HEK293 (cell line): ENCODE results near the gene NKG7.
A peak's percentile ranks its signal among the peaks of the same experiment; 100 is the strongest.

Experiments
- CTCF ChIA-PET: fragments of 350-600 bp; formaldehyde crosslinking; extraction: SDS; loops from one replicate; lab custom pipeline; 2021; ENCODE audit warnings: antibody characterized with exemption; lab: Yijun Ruan, JAX
- POLR2A ChIA-PET: fragments of 300-600 bp; formaldehyde crosslinking; extraction: SDS; loops from one replicate; lab custom pipeline; 2020; ENCODE audit warnings: antibody characterized with exemption, inconsistent platforms; lab: Yijun Ruan, JAX
- H3K27ac ChIP-seq: fragments of 200-500 bp; sonication (Bioruptor generic); 2 replicates; pipeline ENCODE4 v1.5.1; 2014; ENCODE audit warnings: low read depth, low read length, control low read depth, inconsistent platforms; ENCODE audit errors: extremely low read depth
- H3K36me3 ChIP-seq, 2 experiments: fragments of 200-500 bp in 1 of 2; sonication (Bioruptor generic) in 1 of 2; 1 replicate in 1 of 2; 2 replicates in 1 of 2; pipeline ENCODE4 v1.5.1; 2014 to 2017; ENCODE audit warnings: inconsistent platforms in 2 of 2, low read length in 2 of 2; ENCODE audit not compliant: control insufficient read depth in 2 of 2, insufficient read depth in 1 of 2
- H3K4me1 ChIP-seq: fragments of 200-500 bp; sonication (Bioruptor generic); 2 replicates; pipeline ENCODE4 v1.5.1; 2014; ENCODE audit warnings: mild to moderate bottlenecking, low read length, inconsistent platforms; ENCODE audit not compliant: control insufficient read depth, insufficient read depth
- H3K4me3 ChIP-seq: 2 replicates; pipeline ENCODE4 v1.5.1; 2011; ENCODE audit warnings: low read depth, mild to moderate bottlenecking, control low read depth, low read length, moderate library complexity
- H3K9me3 ChIP-seq: fragments of 200-500 bp; sonication (Bioruptor generic); 2 replicates; pipeline ENCODE4 v1.5.1; 2014; ENCODE audit warnings: low read depth, low read length, inconsistent platforms; ENCODE audit not compliant: control insufficient read depth, insufficient read depth
- GLIS1 ChIP-seq: fragments of 450-650 bp; formaldehyde crosslinking; IDR thresholded peaks from 2 replicates; pipeline ENCODE4 v1.5.1; 2016; ENCODE audit warnings: missing biosample characterization, missing genetic modification characterization
- HOXC10 ChIP-seq: sonication (generic); formaldehyde crosslinking; IDR thresholded peaks from 2 replicates; pipeline ENCODE4 v1.8.1; 2023; ENCODE audit warnings: mild to moderate bottlenecking, missing genetic modification reagents
- KLF8 ChIP-seq: fragments of 450-650 bp; formaldehyde crosslinking; IDR thresholded peaks from 2 replicates; pipeline ENCODE4 v1.5.1; 2016; ENCODE audit warnings: missing biosample characterization, missing genetic modification characterization
- KLF9 ChIP-seq: fragments of 450-650 bp; formaldehyde crosslinking; IDR thresholded peaks from 2 replicates; pipeline ENCODE4 v1.5.1; 2016; ENCODE audit warnings: missing biosample characterization, missing genetic modification characterization, low read depth
- ZBTB1 ChIP-seq: fragments of 450-650 bp; formaldehyde crosslinking; IDR thresholded peaks from 2 replicates; pipeline ENCODE4 v1.5.1; 2016; ENCODE audit warnings: missing biosample characterization, missing genetic modification characterization
- ZBTB20 ChIP-seq: fragments of 450-650 bp; formaldehyde crosslinking; IDR thresholded peaks from 2 replicates; pipeline ENCODE4 v1.5.1; 2016; ENCODE audit warnings: missing biosample characterization, missing genetic modification characterization
- ZBTB48 ChIP-seq: fragments of 450-650 bp; formaldehyde crosslinking; IDR thresholded peaks from 2 replicates; pipeline ENCODE4 v1.5.1; 2016; ENCODE audit warnings: missing biosample characterization, missing genetic modification characterization
- ZNF155 ChIP-seq: fragments of 450-650 bp; formaldehyde crosslinking; IDR thresholded peaks from 2 replicates; pipeline ENCODE4 v1.5.1; 2016; ENCODE audit warnings: missing biosample characterization, missing genetic modification characterization
- ZNF350 ChIP-seq: fragments of 450-650 bp; formaldehyde crosslinking; IDR thresholded peaks from 2 replicates; pipeline ENCODE4 v1.5.0; 2017; ENCODE audit warnings: missing biosample characterization, mild to moderate bottlenecking, missing genetic modification characterization
- ZNF354C ChIP-seq: fragments of 450-650 bp; formaldehyde crosslinking; IDR thresholded peaks from 2 replicates; pipeline ENCODE4 v1.5.1; 2016; ENCODE audit warnings: missing biosample characterization, missing genetic modification characterization, low read depth, borderline replicate concordance
- ZNF394 ChIP-seq: fragments of 450-650 bp; formaldehyde crosslinking; IDR thresholded peaks from 2 replicates; pipeline ENCODE4 v1.5.1; 2016; ENCODE audit warnings: missing biosample characterization, missing genetic modification characterization, mild to moderate bottlenecking, moderate library complexity, borderline replicate concordance
- ZNF549 ChIP-seq: fragments of 450-650 bp; IDR thresholded peaks from 2 replicates; pipeline ENCODE4 v1.5.1; 2018; ENCODE audit warnings: missing biosample characterization, missing genetic modification characterization, mild to moderate bottlenecking, inconsistent platforms, moderate library complexity
- ZNF596 ChIP-seq: fragments of 450-650 bp; IDR thresholded peaks from 2 replicates; pipeline ENCODE4 v1.5.0; 2018; ENCODE audit warnings: missing biosample characterization, mild to moderate bottlenecking, missing genetic modification characterization, moderate library complexity
- ZNF624 ChIP-seq: fragments of 450-650 bp; formaldehyde crosslinking; IDR thresholded peaks from 2 replicates; pipeline ENCODE4 v1.5.1; 2017; ENCODE audit warnings: missing biosample characterization, missing genetic modification characterization
- ZNF677 ChIP-seq: fragments of 450-650 bp; IDR thresholded peaks from 2 replicates; pipeline ENCODE4 v1.5.0; 2018; ENCODE audit warnings: missing biosample characterization, mild to moderate bottlenecking, missing genetic modification characterization, moderate library complexity
- ZNF777 ChIP-seq: fragments of 450-650 bp; formaldehyde crosslinking; IDR thresholded peaks from 2 replicates; pipeline ENCODE4 v1.5.1; 2017; ENCODE audit warnings: missing biosample characterization, missing genetic modification characterization, borderline replicate concordance
- ZXDB ChIP-seq: fragments of 450-650 bp; formaldehyde crosslinking; IDR thresholded peaks from 2 replicates; pipeline ENCODE4 v1.5.1; 2016; ENCODE audit warnings: missing biosample characterization, missing genetic modification characterization
- TF ChIP-seq, protein P1 (sequence below): fragments of 450-650 bp; formaldehyde crosslinking; IDR thresholded peaks from 2 replicates; pipeline ENCODE4 v1.5.1; 2016; ENCODE audit warnings: missing biosample characterization, missing genetic modification characterization
- TF ChIP-seq, protein P2 (sequence below): fragments of 450-650 bp; formaldehyde crosslinking; IDR thresholded peaks from 2 replicates; pipeline ENCODE4 v1.5.1; 2016; ENCODE audit warnings: missing biosample characterization, missing genetic modification characterization
- TF ChIP-seq, protein P3 (sequence below): fragments of 450-650 bp; formaldehyde crosslinking; conservative IDR thresholded peaks from 2 replicates; pipeline ENCODE4 v1.5.1; 2016; ENCODE audit warnings: low read depth, missing biosample characterization, missing genetic modification characterization

NKG7 gene

DNA sequence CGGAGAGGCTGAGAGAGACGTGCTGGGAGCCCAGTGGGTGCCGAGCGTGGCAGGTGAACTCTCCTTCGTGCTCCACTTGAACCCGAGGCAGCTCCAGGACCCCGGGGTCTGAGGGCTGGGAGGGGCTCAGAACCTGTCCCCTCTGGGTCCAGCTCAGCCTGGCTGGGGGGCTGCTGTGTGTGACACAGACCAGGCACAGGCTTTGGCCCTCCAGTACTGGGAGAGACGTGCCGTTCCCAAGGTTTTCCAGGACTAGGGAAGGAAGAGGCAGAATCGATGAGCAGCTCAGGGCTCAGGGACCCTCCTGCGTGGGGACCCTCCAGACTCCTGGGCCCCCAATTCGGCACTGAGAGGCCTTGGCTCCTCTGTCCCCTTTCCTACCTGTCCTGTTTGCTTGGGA is 42.7 kb upstream of the NKG7 start:
- Histone ChIP-seq H3K9me3 (no peaks in the 10 kb centered on the region), H3K36me3 (no peaks in the 10 kb centered on the region), H3K4me1 (no peaks in the 10 kb centered on the region), H3K4me3 (no peak overlapping the region), H3K27ac (no peak overlapping the region)
- ChIA-PET CTCF (interaction anchor here (0.6 to 1.0 kb wide), 2 partner anchors 25 to 76 kb away, joined by 3 read pairs; no protein-coding TSS in a partner anchor), POLR2A (no interaction called here)
- TF ChIP-seq ZNF350 (no peak), ZNF677 (tag by site-specific recombination) (no peak), ZBTB20 (tag by site-specific recombination) (no peak), ZNF549 (tag by site-specific recombination) (no peak), ZBTB1 (tag by site-specific recombination) (no peak), ZNF624 (tag by site-specific recombination) (no peak), ZNF354C (tag by site-specific recombination) (no peak), ZNF155 (no peak), ZBTB48 (tag by site-specific recombination) (no peak), ZNF777 (tag by site-specific recombination) (no peak), KLF9 (tag by site-specific recombination) (no peak)
- TF ChIP-seq, protein P1, sequence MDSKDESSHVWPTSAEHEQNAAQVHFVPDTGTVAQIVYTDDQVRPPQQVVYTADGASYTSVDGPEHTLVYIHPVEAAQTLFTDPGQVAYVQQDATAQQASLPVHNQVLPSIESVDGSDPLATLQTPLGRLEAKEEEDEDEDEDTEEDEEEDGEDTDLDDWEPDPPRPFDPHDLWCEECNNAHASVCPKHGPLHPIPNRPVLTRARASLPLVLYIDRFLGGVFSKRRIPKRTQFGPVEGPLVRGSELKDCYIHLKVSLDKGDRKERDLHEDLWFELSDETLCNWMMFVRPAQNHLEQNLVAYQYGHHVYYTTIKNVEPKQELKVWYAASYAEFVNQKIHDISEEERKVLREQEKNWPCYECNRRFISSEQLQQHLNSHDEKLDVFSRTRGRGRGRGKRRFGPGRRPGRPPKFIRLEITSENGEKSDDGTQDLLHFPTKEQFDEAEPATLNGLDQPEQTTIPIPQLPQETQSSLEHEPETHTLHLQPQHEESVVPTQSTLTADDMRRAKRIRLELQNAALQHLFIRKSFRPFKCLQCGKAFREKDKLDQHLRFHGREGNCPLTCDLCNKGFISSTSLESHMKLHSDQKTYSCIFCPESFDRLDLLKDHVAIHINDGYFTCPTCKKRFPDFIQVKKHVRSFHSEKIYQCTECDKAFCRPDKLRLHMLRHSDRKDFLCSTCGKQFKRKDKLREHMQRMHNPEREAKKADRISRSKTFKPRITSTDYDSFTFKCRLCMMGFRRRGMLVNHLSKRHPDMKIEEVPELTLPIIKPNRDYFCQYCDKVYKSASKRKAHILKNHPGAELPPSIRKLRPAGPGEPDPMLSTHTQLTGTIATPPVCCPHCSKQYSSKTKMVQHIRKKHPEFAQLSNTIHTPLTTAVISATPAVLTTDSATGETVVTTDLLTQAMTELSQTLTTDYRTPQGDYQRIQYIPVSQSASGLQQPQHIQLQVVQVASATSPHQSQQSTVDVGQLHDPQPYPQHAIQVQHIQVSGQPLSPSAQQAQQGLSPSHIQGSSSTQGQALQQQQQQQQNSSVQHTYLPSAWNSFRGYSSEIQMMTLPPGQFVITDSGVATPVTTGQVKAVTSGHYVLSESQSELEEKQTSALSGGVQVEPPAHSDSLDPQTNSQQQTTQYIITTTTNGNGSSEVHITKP: no peak
- TF ChIP-seq, protein P2, sequence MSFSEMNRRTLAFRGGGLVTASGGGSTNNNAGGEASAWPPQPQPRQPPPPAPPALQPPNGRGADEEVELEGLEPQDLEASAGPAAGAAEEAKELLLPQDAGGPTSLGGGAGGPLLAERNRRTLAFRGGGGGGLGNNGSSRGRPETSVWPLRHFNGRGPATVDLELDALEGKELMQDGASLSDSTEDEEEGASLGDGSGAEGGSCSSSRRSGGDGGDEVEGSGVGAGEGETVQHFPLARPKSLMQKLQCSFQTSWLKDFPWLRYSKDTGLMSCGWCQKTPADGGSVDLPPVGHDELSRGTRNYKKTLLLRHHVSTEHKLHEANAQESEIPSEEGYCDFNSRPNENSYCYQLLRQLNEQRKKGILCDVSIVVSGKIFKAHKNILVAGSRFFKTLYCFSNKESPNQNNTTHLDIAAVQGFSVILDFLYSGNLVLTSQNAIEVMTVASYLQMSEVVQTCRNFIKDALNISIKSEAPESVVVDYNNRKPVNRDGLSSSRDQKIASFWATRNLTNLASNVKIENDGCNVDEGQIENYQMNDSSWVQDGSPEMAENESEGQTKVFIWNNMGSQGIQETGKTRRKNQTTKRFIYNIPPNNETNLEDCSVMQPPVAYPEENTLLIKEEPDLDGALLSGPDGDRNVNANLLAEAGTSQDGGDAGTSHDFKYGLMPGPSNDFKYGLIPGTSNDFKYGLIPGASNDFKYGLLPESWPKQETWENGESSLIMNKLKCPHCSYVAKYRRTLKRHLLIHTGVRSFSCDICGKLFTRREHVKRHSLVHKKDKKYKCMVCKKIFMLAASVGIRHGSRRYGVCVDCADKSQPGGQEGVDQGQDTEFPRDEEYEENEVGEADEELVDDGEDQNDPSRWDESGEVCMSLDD (tag by site-specific recombination): no peak
- TF ChIP-seq, protein P3, sequence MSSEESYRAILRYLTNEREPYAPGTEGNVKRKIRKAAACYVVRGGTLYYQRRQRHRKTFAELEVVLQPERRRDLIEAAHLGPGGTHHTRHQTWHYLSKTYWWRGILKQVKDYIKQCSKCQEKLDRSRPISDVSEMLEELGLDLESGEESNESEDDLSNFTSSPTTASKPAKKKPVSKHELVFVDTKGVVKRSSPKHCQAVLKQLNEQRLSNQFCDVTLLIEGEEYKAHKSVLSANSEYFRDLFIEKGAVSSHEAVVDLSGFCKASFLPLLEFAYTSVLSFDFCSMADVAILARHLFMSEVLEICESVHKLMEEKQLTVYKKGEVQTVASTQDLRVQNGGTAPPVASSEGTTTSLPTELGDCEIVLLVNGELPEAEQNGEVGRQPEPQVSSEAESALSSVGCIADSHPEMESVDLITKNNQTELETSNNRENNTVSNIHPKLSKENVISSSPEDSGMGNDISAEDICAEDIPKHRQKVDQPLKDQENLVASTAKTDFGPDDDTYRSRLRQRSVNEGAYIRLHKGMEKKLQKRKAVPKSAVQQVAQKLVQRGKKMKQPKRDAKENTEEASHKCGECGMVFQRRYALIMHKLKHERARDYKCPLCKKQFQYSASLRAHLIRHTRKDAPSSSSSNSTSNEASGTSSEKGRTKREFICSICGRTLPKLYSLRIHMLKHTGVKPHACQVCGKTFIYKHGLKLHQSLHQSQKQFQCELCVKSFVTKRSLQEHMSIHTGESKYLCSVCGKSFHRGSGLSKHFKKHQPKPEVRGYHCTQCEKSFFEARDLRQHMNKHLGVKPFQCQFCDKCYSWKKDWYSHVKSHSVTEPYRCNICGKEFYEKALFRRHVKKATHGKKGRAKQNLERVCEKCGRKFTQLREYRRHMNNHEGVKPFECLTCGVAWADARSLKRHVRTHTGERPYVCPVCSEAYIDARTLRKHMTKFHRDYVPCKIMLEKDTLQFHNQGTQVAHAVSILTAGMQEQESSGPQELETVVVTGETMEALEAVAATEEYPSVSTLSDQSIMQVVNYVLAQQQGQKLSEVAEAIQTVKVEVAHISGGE (tag by site-specific recombination): no peak

DNA sequence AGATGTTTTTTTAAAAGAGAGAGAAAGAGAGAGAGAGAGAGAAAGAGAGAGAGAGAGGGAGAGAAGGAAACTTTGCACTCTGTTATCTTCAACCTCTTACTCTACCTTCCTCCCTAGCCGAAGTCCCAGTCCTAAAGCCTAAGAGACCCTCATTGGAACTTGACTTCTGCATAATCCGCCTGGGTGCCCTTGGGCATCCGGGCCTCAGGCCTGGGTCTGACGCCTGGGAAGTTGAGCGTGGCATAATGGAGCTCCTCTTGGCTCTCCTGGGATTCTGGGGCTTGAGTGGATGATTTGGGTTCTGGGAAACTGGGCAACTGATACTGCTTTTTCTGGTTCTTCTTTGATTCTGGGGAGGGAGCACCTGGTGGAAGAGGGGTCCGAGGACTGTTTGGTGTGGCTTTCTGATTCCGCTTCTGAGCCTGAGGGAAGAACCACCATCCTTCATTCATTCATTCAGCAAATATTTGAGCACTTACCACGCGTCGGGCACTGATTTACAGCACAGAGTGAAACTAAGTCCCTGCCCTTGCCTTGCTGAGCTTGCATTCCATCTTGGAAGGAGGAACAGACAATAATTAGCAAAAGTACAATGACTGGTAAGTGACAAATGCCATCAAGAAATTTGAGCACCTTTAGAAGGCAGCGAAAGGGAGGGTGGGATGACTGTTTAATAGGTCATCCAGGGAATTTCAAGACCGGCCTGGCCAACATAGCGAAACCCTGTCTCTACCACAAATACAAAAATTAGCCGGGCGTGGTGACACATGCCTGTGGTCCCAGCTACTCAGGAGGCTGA is 38.7 kb upstream of the NKG7 start:
- H3K36me3 ChIP-seq: no peaks in the 10 kb centered on the region
- no peak overlapping the region for H3K27ac ChIP-seq
- no peaks in the 10 kb centered on the region for H3K4me1 ChIP-seq
- no peak overlapping the region for H3K4me3 ChIP-seq
- TF ChIP-seq KLF8 (tag by site-specific recombination) (no peak), ZXDB (tag by site-specific recombination) (no peak), ZNF596 (tag by site-specific recombination) (peak; percentile 69), HOXC10 (no peak), GLIS1 (tag by site-specific recombination) (no peak), ZNF394 (tag by site-specific recombination) (no peak)
- CTCF ChIA-PET: interaction anchor here (0.6 to 1.5 kb wide), 5 partner anchors 10 to 249 kb away, joined by 3 to 6 read pairs (median 3); no protein-coding TSS in a partner anchor
- H3K9me3 ChIP-seq: no peaks in the 10 kb centered on the region
- POLR2A ChIA-PET: no interaction called here
